Parathyroid adenoma (tissue), 2 donors: ENCODE data around the gene PIGN.

Source experiments
- H2AFZ ChIP-seq: fragments of 300-600 bp; sonication (generic); one replicate; pipeline ENCODE4 v1.7.0; 2017; ENCODE audit warnings: antibody characterized with exemption, mild to moderate bottlenecking
- H3K27ac ChIP-seq: fragments of 300-600 bp; sonication (generic); one replicate; pipeline ENCODE4 v1.7.0; 2017
- H3K27me3 ChIP-seq: fragments of 300-600 bp; sonication (generic); one replicate; pipeline ENCODE4 v1.7.0; 2017; ENCODE audit warnings: low read length; ENCODE audit not compliant: control insufficient read depth, insufficient read depth
- H3K36me3 ChIP-seq: fragments of 300-600 bp; sonication (generic); one replicate; pipeline ENCODE4 v1.7.0; 2017; ENCODE audit warnings: low read length; ENCODE audit not compliant: control insufficient read depth, insufficient read depth
- H3K4me1 ChIP-seq: fragments of 300-600 bp; sonication (generic); one replicate; pipeline ENCODE4 v1.7.0; 2017; ENCODE audit warnings: control low read depth
- H3K4me2 ChIP-seq: fragments of 300-600 bp; sonication (generic); one replicate; pipeline ENCODE4 v1.7.0; 2017; ENCODE audit warnings: low read length
- H3K4me3 ChIP-seq: fragments of 300-600 bp; sonication (generic); one replicate; pipeline ENCODE4 v1.7.0; 2017; ENCODE audit warnings: low read depth, low read length
- H3K79me2 ChIP-seq: fragments of 300-600 bp; sonication (generic); one replicate; pipeline ENCODE4 v1.7.0; 2017; ENCODE audit warnings: control low read depth
- H3K9ac ChIP-seq: fragments of 300-600 bp; sonication (generic); one replicate; pipeline ENCODE4 v1.7.0; 2017; ENCODE audit warnings: mild to moderate bottlenecking
- H3K9me3 ChIP-seq: fragments of 300-600 bp; sonication (generic); one replicate; pipeline ENCODE4 v1.7.0; 2017; ENCODE audit warnings: low read length; ENCODE audit not compliant: control insufficient read depth
- CTCF ChIP-seq: fragments of 300-600 bp; sonication (generic); IDR thresholded peaks from one replicate; pipeline ENCODE4 v1.7.0; 2017; ENCODE audit warnings: antibody characterized with exemption, mild to moderate bottlenecking
- donor health status: primary hyperparathyroidism.

PIGN gene

GRCh38 chr18:62214790-62215189 is 27.9 kb upstream of the PIGN start:
- no peak overlapping the region for H3K4me2 ChIP-seq
- H2AFZ ChIP-seq, result no peak overlapping the region
- H3K79me2 ChIP-seq, result peaks cover 3% of the 10 kb centered on the region
- no peak overlapping the region for H3K27ac ChIP-seq
- H3K9ac ChIP-seq, result no peak overlapping the region
- H3K36me3 ChIP-seq, result no peaks in the 10 kb centered on the region
- no peak overlapping the region for H3K4me3 ChIP-seq
- H3K4me1 ChIP-seq, result no peaks in the 10 kb centered on the region
- TF ChIP-seq CTCF, result no peak
- no peaks in the 10 kb centered on the region for H3K9me3 ChIP-seq
- no peaks in the 10 kb centered on the region for H3K27me3 ChIP-seq

- no peaks in the 10 kb centered on the region for H3K27me3 ChIP-seq
- H3K4me3 ChIP-seq, result no peak overlapping the region
- H3K27ac ChIP-seq, result no peak overlapping the region
- H2AFZ ChIP-seq, result no peak overlapping the region
- peaks cover 6% of the 10 kb centered on the region for H3K4me1 ChIP-seq
- no peak overlapping the region for H3K4me2 ChIP-seq
- no peaks in the 10 kb centered on the region for H3K9me3 ChIP-seq
- H3K9ac ChIP-seq, result no peak overlapping the region
- TF ChIP-seq CTCF, result no peak
- peaks cover 29% of the 10 kb centered on the region for H3K79me2 ChIP-seq
- no peaks in the 10 kb centered on the region for H3K36me3 ChIP-seq
These were observed 24.5 kb upstream of the PIGN start for GRCh38 chr18:62211325-62211828.

- H3K27ac ChIP-seq, result no peak overlapping the region
- TF ChIP-seq CTCF, result no peak
- no peak overlapping the region for H3K4me2 ChIP-seq
- H3K79me2 ChIP-seq, result peaks cover 41% of the 10 kb centered on the region
- no peak overlapping the region for H3K9ac ChIP-seq
- H3K9me3 ChIP-seq, result no peaks in the 10 kb centered on the region
- H3K36me3 ChIP-seq, result no peaks in the 10 kb centered on the region
- H3K27me3 ChIP-seq, result no peaks in the 10 kb centered on the region
- peaks cover 6% of the 10 kb centered on the region for H3K4me1 ChIP-seq
- no peak overlapping the region for H2AFZ ChIP-seq
- H3K4me3 ChIP-seq, result no peak overlapping the region
These were observed 23.3 kb upstream of the PIGN start for GRCh38 chr18:62210138-62210537.

- Histone ChIP-seq H3K4me3 (no peak overlapping the region), H3K79me2 (peaks cover 50% of the 10 kb centered on the region), H2AFZ (no peak overlapping the region), H3K9ac (no peak overlapping the region), H3K36me3 (no peaks in the 10 kb centered on the region), H3K4me2 (no peak overlapping the region), H3K27ac (no peak overlapping the region), H3K4me1 (peaks cover 6% of the 10 kb centered on the region), H3K27me3 (no peaks in the 10 kb centered on the region), H3K9me3 (no peaks in the 10 kb centered on the region)
- TF ChIP-seq CTCF, result no peak
These were observed 22.2 kb upstream of the PIGN start for GRCh38 chr18:62209046-62209445.

- H3K27ac ChIP-seq, result no peak overlapping the region
These were observed 19.7 kb upstream of the PIGN start for GRCh38 chr18:62206593-62206992.

More at GRCh38 chr18:62206593-62206992, 19.7 kb upstream of the PIGN start:
- no peak for TF ChIP-seq CTCF
- Histone ChIP-seq H3K36me3 (no peaks in the 10 kb centered on the region), H3K4me2 (no peak overlapping the region), H3K79me2 (peaks cover 53% of the 10 kb centered on the region), H3K27me3 (no peaks in the 10 kb centered on the region), H3K4me1 (peaks cover 6% of the 10 kb centered on the region), H3K9me3 (no peaks in the 10 kb centered on the region), H3K4me3 (no peak overlapping the region), H2AFZ (no peak overlapping the region), H3K9ac (no peak overlapping the region)
